Measurements from ENCODE around the gene FBXW9. TPM values are rescaled to one million over a fixed set of nuclear protein-coding genes. Genes with fewer than 3 reads are reported as not detected.

FBXW9 gene
- total and polyA plus RNA-seq, 2 of the 8 experiments (the other 6 are each of a cell fraction or from before 2014, with no cell fraction given): 10.8 to 30.1 TPM

DNA sequence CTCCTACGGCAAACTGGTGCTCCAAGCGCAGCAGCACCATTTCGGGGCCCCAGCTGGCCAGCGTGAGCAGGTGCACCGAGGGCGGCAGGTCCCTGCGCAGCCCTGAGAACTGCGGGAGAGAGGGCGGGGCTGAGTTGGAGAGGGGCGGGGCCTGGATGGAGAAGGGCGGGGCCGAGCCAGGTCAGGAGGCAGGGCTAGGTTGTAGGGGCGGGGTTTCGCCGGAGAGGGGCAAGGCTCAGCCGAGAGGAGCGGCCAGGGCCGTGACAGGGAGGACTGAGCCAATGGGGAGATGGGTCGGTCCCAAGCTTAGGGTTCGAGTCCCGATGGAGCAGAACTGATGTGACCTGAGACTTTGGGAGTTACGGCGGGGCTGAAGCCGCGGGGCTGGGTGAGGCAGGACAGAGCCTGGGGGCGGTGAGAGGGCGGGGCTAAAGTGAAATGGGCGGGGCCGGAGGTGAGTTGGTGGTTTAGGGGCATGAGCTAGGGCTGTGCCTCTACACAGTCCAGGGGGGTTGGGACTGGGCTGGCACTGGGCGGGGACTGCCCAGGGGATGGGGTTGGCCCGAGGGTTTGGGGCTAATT, 48.9 kb downstream of the FBXW9 start:
- POLR2A ChIA-PET (ENCODE audit: partially characterized antibody): interaction anchor here (0.6 to 2.5 kb wide), 8 partner anchors 8 to 208 kb away, joined by 3 to 9 read pairs (median 3); partner anchors contain the start of genes DHPS, ZNF490 and ZNF791
- H3K14ac ChIP-seq (ENCODE audit: insufficient read length): no peak overlapping the region
- no peak overlapping the region for H2AK5ac ChIP-seq (ENCODE audit: low read depth, low read length)
- no peak overlapping the region for H2BK20ac ChIP-seq (ENCODE audit: low read length)
- no peak overlapping the region for H3K4ac ChIP-seq (replicated peaks; ENCODE audit: insufficient read length, low read depth, low read length)
- H3K36me3 ChIP-seq (ENCODE audit: control insufficient read depth in 2 of 4, insufficient read depth in 4 of 4, low read length in 3 of 4): peaks cover 0 to 4% (median 0%) of the 10 kb centered on the region in 4 experiments; a peak in 2 of 8 replicates
- H3K23ac ChIP-seq (ENCODE audit: insufficient read length): no peak overlapping the region
- no peak overlapping the region for H2BK15ac ChIP-seq (ENCODE audit: low read length)
- TF ChIP-seq, protein P1, sequence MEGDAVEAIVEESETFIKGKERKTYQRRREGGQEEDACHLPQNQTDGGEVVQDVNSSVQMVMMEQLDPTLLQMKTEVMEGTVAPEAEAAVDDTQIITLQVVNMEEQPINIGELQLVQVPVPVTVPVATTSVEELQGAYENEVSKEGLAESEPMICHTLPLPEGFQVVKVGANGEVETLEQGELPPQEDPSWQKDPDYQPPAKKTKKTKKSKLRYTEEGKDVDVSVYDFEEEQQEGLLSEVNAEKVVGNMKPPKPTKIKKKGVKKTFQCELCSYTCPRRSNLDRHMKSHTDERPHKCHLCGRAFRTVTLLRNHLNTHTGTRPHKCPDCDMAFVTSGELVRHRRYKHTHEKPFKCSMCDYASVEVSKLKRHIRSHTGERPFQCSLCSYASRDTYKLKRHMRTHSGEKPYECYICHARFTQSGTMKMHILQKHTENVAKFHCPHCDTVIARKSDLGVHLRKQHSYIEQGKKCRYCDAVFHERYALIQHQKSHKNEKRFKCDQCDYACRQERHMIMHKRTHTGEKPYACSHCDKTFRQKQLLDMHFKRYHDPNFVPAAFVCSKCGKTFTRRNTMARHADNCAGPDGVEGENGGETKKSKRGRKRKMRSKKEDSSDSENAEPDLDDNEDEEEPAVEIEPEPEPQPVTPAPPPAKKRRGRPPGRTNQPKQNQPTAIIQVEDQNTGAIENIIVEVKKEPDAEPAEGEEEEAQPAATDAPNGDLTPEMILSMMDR (IDR thresholded peaks at IDR 0.05; ENCODE audit: control extremely low read depth in 1 of 3, insufficient read depth in 1 of 3, low read depth in 1 of 3, low read length in 3 of 3): peak in 1 of 3 experiments; percentile 20; a peak in 1 of 4 replicates
- TF ChIP-seq CEBPB (IDR thresholded peaks at IDR 0.05; ENCODE audit: low read depth, low read length) (no peak), GTF2F1 (IDR thresholded peaks at IDR 0.05; ENCODE audit: borderline replicate concordance, low read depth, low read length) (no peak), RAD21 (IDR thresholded peaks at IDR 0.05 in 1 of 2, conservative IDR thresholded peaks at IDR 0.05 in 1 of 2; ENCODE audit: low read depth in 2 of 2, low read length in 2 of 2) (0 out of 4 replicates have a peak, but pooled peaks of 1 of the 2 experiments have one; percentile 2)
- no peak overlapping the region for H2BK120ac ChIP-seq (replicated peaks; ENCODE audit: low read depth, low read length)
- H3K27ac ChIP-seq (ENCODE audit: low read depth, low read length): no peak overlapping the region
- H3K79me2 ChIP-seq (ENCODE audit: control insufficient read depth in 1 of 2, insufficient read depth in 2 of 2, low read length in 2 of 2): no peaks in the 10 kb centered on the region
- no peak overlapping the region for H2AFZ ChIP-seq (ENCODE audit: low read length)
- H3K27me3 ChIP-seq (replicated peaks in 1 of 4; ENCODE audit: control insufficient read depth in 3 of 4, extremely low read depth in 1 of 4, insufficient read depth in 3 of 4, low read length in 3 of 4): no peaks in the 10 kb centered on the region
- no peak overlapping the region; a peak in 1 of 7 replicates for H3K9ac ChIP-seq (replicated peaks in 1 of 4; ENCODE audit: extremely low read depth in 1 of 4, low read depth in 3 of 4, low read length in 3 of 4)
- H2BK12ac ChIP-seq (ENCODE audit: low read depth, low read length): no peak overlapping the region
- no peak overlapping the region; the same call in 1 of the 2 replicates for H3K18ac ChIP-seq (ENCODE audit: extremely low read depth, low read length)
- WGBS, 2 experiments (ENCODE audit: extremely low coverage in 1 of 2, insufficient coverage in 1 of 2, insufficient read length in 1 of 2, insufficient replicate concordance in 2 of 2, low coverage in 1 of 2, low lambda C conversion rate in 2 of 2, missing lambda C conversion rate in 1 of 2): 80% methylated on average over 12 of the region's 31 CpGs; no CpG with 5 or more reads in 1 of the 2 experiments
- FAIRE-seq (no peak), DNase-seq (ENCODE audit: low read depth in 1 of 2, low spot score in 2 of 2) (peak; percentile 80 to 86)
- CTCF ChIA-PET (ENCODE audit: partially characterized antibody): interaction anchor here (0.7 to 1.2 kb wide), 6 partner anchors 9 to 325 kb away, joined by 3 to 5 read pairs (median 3); no protein-coding TSS in a partner anchor
- no peaks in the 10 kb centered on the region for H4K20me1 ChIP-seq (replicated peaks in 1 of 2; ENCODE audit: control insufficient read depth in 1 of 2, insufficient read depth in 2 of 2, low read length in 2 of 2)
- no peak overlapping the region for H4K5ac ChIP-seq (ENCODE audit: insufficient read length, low read depth, low read length)
- peaks cover 0 to 4% of the 10 kb centered on the region in 2 experiments; a peak in 1 of 4 replicates for H3K9me3 ChIP-seq (ENCODE audit: insufficient read depth in 2 of 2, low read depth in 1 of 2, low read length in 1 of 2)
- no peak overlapping the region; the same call in 1 of the 2 replicates for H4K8ac ChIP-seq (ENCODE audit: extremely low read depth, insufficient read depth, low read length)
- no peaks in the 10 kb centered on the region for H3K4me1 ChIP-seq (replicated peaks in 1 of 4; ENCODE audit: control insufficient read depth in 3 of 4, insufficient read depth in 4 of 4, low read length in 3 of 4)
- H3K4me3 ChIP-seq (ENCODE audit: extremely low read depth in 1 of 4, insufficient read depth in 2 of 4, low read depth in 3 of 4, low read length in 4 of 4): peak overlapping the region in 1 of 4 experiments; percentile 40; a peak in 2 of 8 replicates
- no peak overlapping the region for H4K91ac ChIP-seq (replicated peaks; ENCODE audit: insufficient read length, low read length)
- H3K79me1 ChIP-seq (ENCODE audit: low read depth, low read length): no peaks in the 10 kb centered on the region
- H3K23me2 ChIP-seq (ENCODE audit: low read depth, low read length): no peaks in the 10 kb centered on the region
- no peak overlapping the region for H3K4me2 ChIP-seq (ENCODE audit: insufficient read depth in 1 of 2, low read depth in 2 of 2, low read length in 2 of 2)
- H2BK5ac ChIP-seq (ENCODE audit: low read depth, low read length): no peak overlapping the region
- no peak overlapping the region for H3K56ac ChIP-seq (replicated peaks; ENCODE audit: insufficient read length, low read depth, low read length)

Measured in H1 (cell line).